WI38 (cell line): Measurements from ENCODE around the gene ENTHD1.
"Not testable (repeated sequence)": the region's sequence is repeated elsewhere in the genome, so short reads cannot be mapped to it uniquely, and the experiment has no call there.

Experiments used
- H3K4me3 ChIP-seq: 2 replicates; pipeline ENCODE4 v1.5.1; 2011; ENCODE audit warnings: low read depth, mild to moderate bottlenecking, control low read depth, low read length
- CTCF ChIP-seq: IDR thresholded peaks from 2 replicates; pipeline ENCODE4 v1.5.1; 2012; ENCODE audit warnings: low read depth, mild to moderate bottlenecking, control low read depth, low read length

Gene ENTHD1

GRCh38 chr22:39743935-39744334, 149.6 kb downstream of the ENTHD1 start:
- no peak overlapping the region for H3K4me3 ChIP-seq
- TF ChIP-seq CTCF, result no peak

GRCh38 chr22:39739338-39740027, 154.1 kb downstream of the ENTHD1 start:
- no peak for TF ChIP-seq CTCF
- H3K4me3 ChIP-seq, result no peak overlapping the region

GRCh38 chr22:39738746-39739145, 154.8 kb downstream of the ENTHD1 start:
- H3K4me3 ChIP-seq, result no peak overlapping the region
- TF ChIP-seq CTCF, result no peak

- no peak overlapping the region for H3K4me3 ChIP-seq
- no peak for TF ChIP-seq CTCF
These were observed 157.8 kb downstream of the ENTHD1 start for GRCh38 chr22:39735776-39736175.

GRCh38 chr22:39734866-39735265, 158.7 kb downstream of the ENTHD1 start:
- no peak for TF ChIP-seq CTCF
- no peak overlapping the region for H3K4me3 ChIP-seq

GRCh38 chr22:39734046-39734445, 159.5 kb downstream of the ENTHD1 start:
- not testable (repeated sequence) for H3K4me3 ChIP-seq

- TF ChIP-seq CTCF, result no peak
- H3K4me3 ChIP-seq, result no peak overlapping the region
These were observed 160.4 kb downstream of the ENTHD1 start for GRCh38 chr22:39733191-39733590.

- no peak for TF ChIP-seq CTCF
- no peak overlapping the region for H3K4me3 ChIP-seq
These were observed 160.9 kb downstream of the ENTHD1 start for GRCh38 chr22:39732625-39733024.
